ENCODE measurements around the gene DNAJB1.

DNAJB1 gene

GRCh38 chr19:14482172-14482941, 35.8 kb downstream of the DNAJB1 start:
- 97% methylated on average over 6 of the region's 18 CpGs for WGBS (ENCODE audit: insufficient coverage)
- Histone ChIP-seq H3K9me3 (ENCODE audit: control extremely low read depth in 1 of 5, control insufficient read depth in 4 of 5, insufficient read depth in 2 of 5, low read depth in 1 of 5, low read length in 4 of 5) (no peaks in the 10 kb centered on the region), H3K27ac (ENCODE audit: insufficient read depth in 1 of 2, low read depth in 1 of 2, low read length in 2 of 2, poor library complexity in 1 of 2, severe bottlenecking in 2 of 2) (no peak overlapping the region), H3K4me3 (ENCODE audit: control insufficient read depth in 1 of 7, extremely low read depth in 1 of 7, insufficient read depth in 4 of 7, low read depth in 2 of 7, low read length in 6 of 7) (no peak overlapping the region), H3K36me3 (ENCODE audit: control insufficient read depth in 4 of 4, insufficient read depth in 4 of 4, low read length in 3 of 4) (peaks cover 0 to 14% (median 9%) of the 10 kb centered on the region in 4 experiments), H3K27me3 (replicated peaks in 2 of 5; ENCODE audit: control insufficient read depth in 4 of 5, insufficient read depth in 5 of 5, low read length in 4 of 5) (no peaks in the 10 kb centered on the region), H3K4me1 (ENCODE audit: control extremely low read depth in 1 of 4, control insufficient read depth in 4 of 4, insufficient read depth in 4 of 4, low read length in 3 of 4) (peaks cover 0 to 21% (median 18%) of the 10 kb centered on the region in 4 experiments)
- ChIA-PET POLR2A (interaction anchor here (0.5 kb wide), 1 partner anchor 10 kb away, joined by 3 read pairs; no protein-coding TSS in a partner anchor), CTCF (interaction anchor here (0.9 to 6.2 kb wide), 8 partner anchors 9 to 57 kb away, joined by 3 to 50 read pairs (median 6); partner anchors contain the start of gene PKN1)
- no peak for DNase-seq

- H3K9me3 ChIP-seq (ENCODE audit: control extremely low read depth in 1 of 5, control insufficient read depth in 4 of 5, insufficient read depth in 2 of 5, low read depth in 1 of 5, low read length in 4 of 5), result no peaks in the 10 kb centered on the region
- 100% methylated on average over 1 of the region's 5 CpGs for WGBS (ENCODE audit: insufficient coverage)
- no peak for DNase-seq
- peaks cover 0 to 3% (median 0%) of the 10 kb centered on the region in 5 experiments for H3K27me3 ChIP-seq (replicated peaks in 2 of 5; ENCODE audit: control insufficient read depth in 4 of 5, insufficient read depth in 5 of 5, low read length in 4 of 5)
- POLR2A ChIA-PET, result no interaction called here
- peaks cover 0 to 15% (median 9%) of the 10 kb centered on the region in 4 experiments for H3K36me3 ChIP-seq (ENCODE audit: control insufficient read depth in 4 of 4, insufficient read depth in 4 of 4, low read length in 3 of 4)
- no peak overlapping the region for H3K27ac ChIP-seq (ENCODE audit: insufficient read depth in 1 of 2, low read depth in 1 of 2, low read length in 2 of 2, poor library complexity in 1 of 2, severe bottlenecking in 2 of 2)
- H3K4me3 ChIP-seq (ENCODE audit: control insufficient read depth in 1 of 7, extremely low read depth in 1 of 7, insufficient read depth in 4 of 7, low read depth in 2 of 7, low read length in 6 of 7), result no peak overlapping the region
- CTCF ChIA-PET, result interaction anchor here (0.5 to 6.2 kb wide), 19 partner anchors 9 to 344 kb away, joined by 3 to 50 read pairs (median 4); partner anchors contain the start of genes GIPC1 and PKN1
- peaks cover 0 to 29% (median 22%) of the 10 kb centered on the region in 4 experiments for H3K4me1 ChIP-seq (ENCODE audit: control extremely low read depth in 1 of 4, control insufficient read depth in 4 of 4, insufficient read depth in 4 of 4, low read length in 3 of 4)
These were observed 37.5 kb downstream of the DNAJB1 start for GRCh38 chr19:14480700-14481079.

DNA sequence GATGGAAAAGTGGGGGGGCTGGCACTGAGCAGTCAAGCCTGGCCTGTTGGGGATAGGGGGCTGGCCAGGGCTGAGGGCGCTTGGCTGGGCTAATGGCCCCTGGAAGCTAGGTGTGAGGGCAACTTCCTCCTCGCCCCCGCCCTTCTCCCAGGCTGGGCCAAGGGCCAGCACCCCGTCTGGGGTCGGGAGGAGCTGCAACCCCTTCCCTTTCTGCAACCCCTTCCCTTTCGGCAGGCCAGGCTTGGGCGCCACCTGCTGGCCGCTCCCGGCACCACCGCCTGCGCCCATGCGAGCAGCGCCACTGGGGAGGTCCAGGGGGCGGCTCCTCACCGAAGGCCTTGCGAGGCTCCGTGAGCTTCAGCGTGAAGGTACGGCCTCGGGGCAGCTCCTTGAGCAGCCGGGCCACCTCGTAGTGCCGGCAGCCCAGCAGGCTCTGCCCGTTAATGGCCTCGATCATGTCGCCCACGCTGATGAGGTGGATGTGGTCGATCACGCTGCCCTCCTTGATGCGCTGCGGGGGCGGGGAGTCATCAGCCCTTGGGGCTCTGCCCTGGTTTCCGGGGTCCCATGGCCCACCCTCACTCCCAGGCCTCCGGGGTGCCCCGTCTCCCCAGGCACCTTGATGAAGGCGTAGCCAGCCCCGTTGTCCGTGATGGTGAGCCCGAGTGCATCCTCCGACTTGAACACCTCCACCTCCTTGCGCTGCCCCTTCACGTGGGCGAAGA, 38.1 kb downstream of the DNAJB1 start:
- ChIA-PET POLR2A (interaction anchor here (1.0 to 1.4 kb wide), 2 partner anchors 12 to 37 kb away, joined by 3 to 11 read pairs; partner anchors contain the start of gene DNAJB1), CTCF (interaction anchor here (0.5 to 6.2 kb wide), 24 partner anchors 7 to 695 kb away, joined by 3 to 50 read pairs (median 5); partner anchors contain the start of genes DDX39A, GIPC1 and PKN1)
- Histone ChIP-seq H3K4me1 (ENCODE audit: control extremely low read depth in 1 of 4, control insufficient read depth in 4 of 4, insufficient read depth in 4 of 4, low read length in 3 of 4) (peaks cover 0 to 34% (median 27%) of the 10 kb centered on the region in 4 experiments), H3K9me3 (ENCODE audit: control extremely low read depth in 1 of 5, control insufficient read depth in 4 of 5, insufficient read depth in 2 of 5, low read depth in 1 of 5, low read length in 4 of 5) (no peaks in the 10 kb centered on the region), H3K27ac (ENCODE audit: insufficient read depth in 1 of 2, low read depth in 1 of 2, low read length in 2 of 2, poor library complexity in 1 of 2, severe bottlenecking in 2 of 2) (no peak overlapping the region), H3K36me3 (ENCODE audit: control insufficient read depth in 4 of 4, insufficient read depth in 4 of 4, low read length in 3 of 4) (peaks cover 0 to 15% (median 9%) of the 10 kb centered on the region in 4 experiments), H3K4me3 (ENCODE audit: control insufficient read depth in 1 of 7, extremely low read depth in 1 of 7, insufficient read depth in 4 of 7, low read depth in 2 of 7, low read length in 6 of 7) (peak overlapping the region in 2 of 7 experiments; percentile 11 to 19), H3K27me3 (replicated peaks in 2 of 5; ENCODE audit: control insufficient read depth in 4 of 5, insufficient read depth in 5 of 5, low read length in 4 of 5) (peaks cover 0 to 8% (median under 1%) of the 10 kb centered on the region in 5 experiments)
- peak; percentile 61 to 78 (median 78) for DNase-seq
- 61% methylated on average over 30 of the region's 43 CpGs for WGBS (ENCODE audit: insufficient coverage)

DNA sequence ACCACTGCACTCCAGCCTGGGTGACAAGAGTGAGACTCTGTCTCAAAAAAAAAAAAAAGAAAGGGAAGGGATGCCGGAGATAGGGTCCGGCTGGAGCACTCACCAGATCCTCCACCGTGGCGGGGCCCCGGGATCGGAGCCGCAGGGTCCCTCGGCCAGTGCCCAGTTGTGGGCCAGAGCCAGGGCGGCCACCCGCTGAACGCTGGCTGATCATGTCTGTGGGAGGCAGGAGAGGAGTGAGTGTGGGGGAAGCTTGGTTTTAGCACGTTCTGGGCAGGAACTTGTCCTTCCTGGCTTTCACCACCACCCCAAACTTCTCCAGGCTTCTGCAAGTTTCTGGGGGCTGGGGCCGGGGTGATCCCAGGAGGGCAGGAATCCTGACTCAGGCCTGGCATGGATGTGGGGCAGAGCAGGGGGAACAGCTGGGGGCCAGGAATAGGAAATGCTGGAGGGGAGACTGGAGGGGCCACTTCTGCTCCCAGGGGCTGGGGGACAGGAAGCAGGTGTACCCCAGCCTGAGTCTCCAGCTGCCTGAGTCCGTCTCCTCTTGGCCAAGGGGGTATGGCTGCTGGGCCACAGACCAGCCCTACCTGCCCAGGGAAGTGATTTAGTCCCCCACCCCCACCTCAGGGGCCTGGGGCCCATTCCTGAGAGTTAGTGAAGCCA, 38.8 kb downstream of the DNAJB1 start:
- Histone ChIP-seq H3K4me1 (ENCODE audit: control extremely low read depth in 1 of 4, control insufficient read depth in 4 of 4, insufficient read depth in 4 of 4, low read length in 3 of 4) (peaks cover 0 to 40% (median 34%) of the 10 kb centered on the region in 4 experiments), H3K27ac (ENCODE audit: insufficient read depth in 1 of 2, low read depth in 1 of 2, low read length in 2 of 2, poor library complexity in 1 of 2, severe bottlenecking in 2 of 2) (no peak overlapping the region), H3K36me3 (ENCODE audit: control insufficient read depth in 4 of 4, insufficient read depth in 4 of 4, low read length in 3 of 4) (peaks cover 0 to 15% (median 9%) of the 10 kb centered on the region in 4 experiments), H3K9me3 (ENCODE audit: control extremely low read depth in 1 of 5, control insufficient read depth in 4 of 5, insufficient read depth in 2 of 5, low read depth in 1 of 5, low read length in 4 of 5) (no peaks in the 10 kb centered on the region), H3K27me3 (replicated peaks in 2 of 5; ENCODE audit: control insufficient read depth in 4 of 5, insufficient read depth in 5 of 5, low read length in 4 of 5) (peaks cover 0 to 14% (median 6%) of the 10 kb centered on the region in 5 experiments), H3K4me3 (ENCODE audit: control insufficient read depth in 1 of 7, extremely low read depth in 1 of 7, insufficient read depth in 4 of 7, low read depth in 2 of 7, low read length in 6 of 7) (peak overlapping the region in 2 of 7 experiments; percentile 11 to 19)
- ChIA-PET CTCF (interaction anchor here (0.8 to 6.2 kb wide), 18 partner anchors 8 to 342 kb away, joined by 3 to 50 read pairs (median 5); partner anchors contain the start of genes DDX39A, GIPC1 and PKN1), POLR2A (interaction anchor here (0.6 to 1.4 kb wide), 3 partner anchors 12 to 330 kb away, joined by 3 to 11 read pairs (median 3); partner anchors contain the start of gene DNAJB1)
- WGBS (ENCODE audit: insufficient coverage), result 42% methylated on average over 4 of the region's 14 CpGs
- peak in 2 of 3 donors; percentile 35 to 37 for DNase-seq

- ChIA-PET CTCF (interaction anchor here (0.7 to 6.2 kb wide), 8 partner anchors 9 to 598 kb away, joined by 3 to 50 read pairs (median 6); partner anchors contain the start of genes DDX39A and PKN1), POLR2A (no interaction called here)
- H3K27ac ChIP-seq (ENCODE audit: insufficient read depth in 1 of 2, low read depth in 1 of 2, low read length in 2 of 2, poor library complexity in 1 of 2, severe bottlenecking in 2 of 2), result no peak overlapping the region
- peaks cover 0 to 15% (median 9%) of the 10 kb centered on the region in 4 experiments for H3K36me3 ChIP-seq (ENCODE audit: control insufficient read depth in 4 of 4, insufficient read depth in 4 of 4, low read length in 3 of 4)
- no peaks in the 10 kb centered on the region for H3K9me3 ChIP-seq (ENCODE audit: control extremely low read depth in 1 of 5, control insufficient read depth in 4 of 5, insufficient read depth in 2 of 5, low read depth in 1 of 5, low read length in 4 of 5)
- H3K4me1 ChIP-seq (ENCODE audit: control extremely low read depth in 1 of 4, control insufficient read depth in 4 of 4, insufficient read depth in 4 of 4, low read length in 3 of 4), result peaks cover 0 to 45% (median 42%) of the 10 kb centered on the region in 4 experiments
- 96% methylated on average over 23 of the region's 24 CpGs for WGBS (ENCODE audit: insufficient coverage)
- DNase-seq, result no peak
- peaks cover 0 to 27% (median 6%) of the 10 kb centered on the region in 5 experiments for H3K27me3 ChIP-seq (replicated peaks in 2 of 5; ENCODE audit: control insufficient read depth in 4 of 5, insufficient read depth in 5 of 5, low read length in 4 of 5)
- H3K4me3 ChIP-seq (ENCODE audit: control insufficient read depth in 1 of 7, extremely low read depth in 1 of 7, insufficient read depth in 4 of 7, low read depth in 2 of 7, low read length in 6 of 7), result no peak overlapping the region
These were observed 40.1 kb downstream of the DNAJB1 start for GRCh38 chr19:14478113-14478545.

- Histone ChIP-seq H3K27me3 (replicated peaks in 2 of 5; ENCODE audit: control insufficient read depth in 4 of 5, insufficient read depth in 5 of 5, low read length in 4 of 5) (peaks cover 0 to 33% (median 7%) of the 10 kb centered on the region in 5 experiments), H3K27ac (ENCODE audit: insufficient read depth in 1 of 2, low read depth in 1 of 2, low read length in 2 of 2, poor library complexity in 1 of 2, severe bottlenecking in 2 of 2) (no peak overlapping the region), H3K4me1 (ENCODE audit: control extremely low read depth in 1 of 4, control insufficient read depth in 4 of 4, insufficient read depth in 4 of 4, low read length in 3 of 4) (peaks cover 0 to 51% (median 47%) of the 10 kb centered on the region in 4 experiments), H3K9me3 (ENCODE audit: control extremely low read depth in 1 of 5, control insufficient read depth in 4 of 5, insufficient read depth in 2 of 5, low read depth in 1 of 5, low read length in 4 of 5) (no peaks in the 10 kb centered on the region), H3K36me3 (ENCODE audit: control insufficient read depth in 4 of 4, insufficient read depth in 4 of 4, low read length in 3 of 4) (peaks cover 0 to 15% (median 8%) of the 10 kb centered on the region in 4 experiments), H3K4me3 (ENCODE audit: control insufficient read depth in 1 of 7, extremely low read depth in 1 of 7, insufficient read depth in 4 of 7, low read depth in 2 of 7, low read length in 6 of 7) (no peak overlapping the region)
- WGBS (ENCODE audit: insufficient coverage), result 100% methylated on average over 1 of the region's 10 CpGs
- CTCF ChIA-PET, result interaction anchor here (1.3 to 4.8 kb wide), 5 partner anchors 8 to 122 kb away, joined by 3 to 50 read pairs (median 5); no protein-coding TSS in a partner anchor
- POLR2A ChIA-PET, result no interaction called here
- DNase-seq, result no peak
These were observed 40.6 kb downstream of the DNAJB1 start for GRCh38 chr19:14477418-14478112.

Data from common myeloid progenitor, CD34-positive (primary cell).